Stimulated activated CD4-positive, alpha-beta T cell treated with anti-CD3 and anti-CD28 coated beads, Interleukin-1b, Interleukin-23, amount 100 ng/mL, for 24 hours (primary cell): ENCODE results near the gene PHGDH.
"Not testable (repeated sequence)": the region's sequence is repeated elsewhere in the genome, so short reads cannot be mapped to it uniquely, and the experiment has no call there.

ENCODE experiments used
- DNase-seq, 4 experiments: peaks; one replicate each; pipeline ENCODE4 v3.0.0-alpha.2; 2020; ENCODE audit warnings: low read depth in 4 of 4, low spot score in 1 of 4

PHGDH gene

GRCh38 chr1:119697598-119697997, 14.1 kb upstream of the PHGDH start:
- DNase-seq = no peak

GRCh38 chr1:119700326-119700725, 11.4 kb upstream of the PHGDH start:
- no peak for DNase-seq

- DNase-seq = no peak
These were observed 10.1 kb upstream of the PHGDH start for GRCh38 chr1:119701659-119702058.

GRCh38 chr1:119702384-119702783, 9.3 kb upstream of the PHGDH start:
- DNase-seq = no peak

- DNase-seq = no peak
These were observed 7.9 kb upstream of the PHGDH start for GRCh38 chr1:119703666-119704450.

GRCh38 chr1:119706599-119706998, 5.1 kb upstream of the PHGDH start:
- DNase-seq = not testable (repeated sequence)

GRCh38 chr1:119711356-119711803, 354 bp upstream of the PHGDH start:
- DNase-seq = not testable (repeated sequence)

GRCh38 chr1:119712342-119713038, 756 bp downstream of the PHGDH start:
- DNase-seq = peak in 3 of 4 experiments; percentile 16 to 60 (median 16)

- DNase-seq = no peak
These were observed 1.5 kb downstream of the PHGDH start for GRCh38 chr1:119713039-119713748.

- DNase-seq = no peak
These were observed 2.2 kb downstream of the PHGDH start for GRCh38 chr1:119713749-119714456.

- DNase-seq = no peak
These were observed 2.8 kb downstream of the PHGDH start for GRCh38 chr1:119714583-119714982.

- no peak for DNase-seq
These were observed 3.8 kb downstream of the PHGDH start for GRCh38 chr1:119715542-119715941.

- DNase-seq = no peak
These were observed 6.7 kb downstream of the PHGDH start for GRCh38 chr1:119718409-119718808.

GRCh38 chr1:119718972-119719371, 7.2 kb downstream of the PHGDH start:
- DNase-seq = no peak

- no peak for DNase-seq
These were observed 9.2 kb downstream of the PHGDH start for GRCh38 chr1:119720866-119721440.

GRCh38 chr1:119721896-119722295, 10.2 kb downstream of the PHGDH start:
- DNase-seq = no peak

- DNase-seq = no peak
These were observed 13.0 kb downstream of the PHGDH start for GRCh38 chr1:119724611-119725218.

- no peak for DNase-seq
These were observed 13.9 kb downstream of the PHGDH start for GRCh38 chr1:119725626-119726025.

- DNase-seq = no peak
These were observed 16.3 kb downstream of the PHGDH start for GRCh38 chr1:119727991-119728390.

- no peak for DNase-seq
These were observed 17.3 kb downstream of the PHGDH start for GRCh38 chr1:119729044-119729443.
